Gastroesophageal sphincter (tissue), 4 donors: Measurements from ENCODE around the gene CACNA1E. TPM values are rescaled to one million over a fixed set of nuclear protein-coding genes. Genes with fewer than 3 reads are reported as not detected.

Source experiments
- ATAC-seq: fragments of 150-250 bp; one replicate; pipeline ENCODE4 v1.9.1; 2016; ENCODE audit warnings: mild to moderate bottlenecking, moderate library complexity
- H3K27ac ChIP-seq, 4 donors: fragments of 200-600 bp; sonication (generic) in 3 of 4; 1 replicate in 3 of 4; 2 replicates in 1 of 4; pipeline ENCODE4 v1.5.1; 2016 to 2019
- H3K27me3 ChIP-seq: fragments of 200-600 bp; sonication (generic); one replicate; pipeline ENCODE4 v1.5.1; 2019
- H3K36me3 ChIP-seq, 2 donors: fragments of 200-600 bp; sonication (generic); one replicate each; pipeline ENCODE4 v1.5.1; 2019; ENCODE audit warnings: control low read depth in 1 of 2
- H3K4me1 ChIP-seq, 3 donors: fragments of 200-600 bp; sonication (generic); 1 replicate in 2 of 3; 2 replicates in 1 of 3; pipeline ENCODE4 v1.5.1; 2016 to 2019; ENCODE audit warnings: control low read depth in 2 of 3
- H3K4me3 ChIP-seq, 2 donors: fragments of 200-600 bp; sonication (generic); one replicate each; pipeline ENCODE4 v1.5.1; 2019; ENCODE audit warnings: mild to moderate bottlenecking in 1 of 2, moderate library complexity in 1 of 2
- H3K9me3 ChIP-seq, 3 donors: fragments of 200-600 bp; sonication (generic); one replicate each; pipeline ENCODE4 v1.5.1; 2017 to 2019; ENCODE audit warnings: control low read depth in 2 of 3
- CTCF ChIP-seq, 4 experiments: fragments of 200-600 bp in 2 of 4; fragments of 450-650 bp in 2 of 4; sonication (generic) in 1 of 4; IDR thresholded peaks; one replicate each; pipeline ENCODE4 v1.5.1; 2017 to 2019; ENCODE audit warnings: antibody characterized with exemption in 4 of 4, mild to moderate bottlenecking in 2 of 4, moderate library complexity in 2 of 4
- EP300 ChIP-seq: sonication (generic); formaldehyde crosslinking; IDR thresholded peaks from one replicate; pipeline ENCODE4 v1.6.1; 2017; ENCODE audit warnings: antibody characterized with exemption, mild to moderate bottlenecking
- POLR2A ChIP-seq, 2 donors: fragments of 450-650 bp; IDR thresholded peaks; one replicate each; pipeline ENCODE4 v1.6.1; 2017; ENCODE audit warnings: antibody characterized with exemption in 2 of 2, mild to moderate bottlenecking in 2 of 2, moderate library complexity in 1 of 2
- POLR2AphosphoS5 ChIP-seq: sonication (generic); formaldehyde crosslinking; IDR thresholded peaks from one replicate; pipeline ENCODE4 v1.6.1; 2017; ENCODE audit warnings: antibody characterized with exemption
- WGBS, 2 donors: methylation state at CpG; one replicate each; pipeline ENCODE4 v1.1.5; 2018; ENCODE audit warnings: low coverage in 1 of 2; 5-methylcytosine and 5-hydroxymethylcytosine counted together
- total RNA-seq, 4 donors: library from RNA; depleted of rRNA; stranded (reverse); fragments of >200 nt; gene quantifications; one replicate each; pipeline ENCODE4 v1.1.0, GENCODE V29; 2016

CACNA1E gene
- total RNA-seq, 4 donors from 2014 or later: 0.13 to 0.23 (median 0.16) TPM

DNA sequence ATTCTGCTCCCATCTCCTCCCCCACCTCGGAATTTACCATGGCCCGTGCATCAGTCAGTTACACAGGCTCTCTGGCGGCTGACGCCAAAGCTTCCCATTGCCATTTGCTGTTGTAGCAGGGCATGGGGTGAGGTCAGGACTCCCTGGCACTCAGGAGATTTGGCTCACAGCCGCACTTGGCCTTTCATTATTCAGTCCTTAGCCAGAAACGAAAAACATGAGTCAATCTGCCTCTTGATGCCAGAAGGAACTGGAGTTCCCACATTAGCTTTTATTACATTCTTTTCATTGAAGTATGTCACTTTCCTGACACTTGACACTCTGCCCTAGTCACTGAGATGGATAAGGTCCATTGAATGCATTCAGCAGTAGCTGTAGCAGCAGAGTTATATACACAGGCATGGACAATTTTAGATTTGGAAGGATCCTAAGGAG is 260.6 kb downstream of the CACNA1E start:
- H3K36me3 ChIP-seq: no peaks in the 10 kb centered on the region
- no peak overlapping the region for H3K4me3 ChIP-seq
- no peak overlapping the region for H3K27ac ChIP-seq
- no peaks in the 10 kb centered on the region for H3K9me3 ChIP-seq
- H3K27me3 ChIP-seq: no peaks in the 10 kb centered on the region
- H3K4me1 ChIP-seq: no peaks in the 10 kb centered on the region
- TF ChIP-seq POLR2A (IDR thresholded peaks at IDR 0.05) (no peak), EP300 (no peak), CTCF (IDR thresholded peaks at IDR 0.05) (no peak)
- 27 to 60% methylated on average over 2 to 5 of the region's 6 CpGs for WGBS, 2 donors
- no peak for ATAC-seq

DNA sequence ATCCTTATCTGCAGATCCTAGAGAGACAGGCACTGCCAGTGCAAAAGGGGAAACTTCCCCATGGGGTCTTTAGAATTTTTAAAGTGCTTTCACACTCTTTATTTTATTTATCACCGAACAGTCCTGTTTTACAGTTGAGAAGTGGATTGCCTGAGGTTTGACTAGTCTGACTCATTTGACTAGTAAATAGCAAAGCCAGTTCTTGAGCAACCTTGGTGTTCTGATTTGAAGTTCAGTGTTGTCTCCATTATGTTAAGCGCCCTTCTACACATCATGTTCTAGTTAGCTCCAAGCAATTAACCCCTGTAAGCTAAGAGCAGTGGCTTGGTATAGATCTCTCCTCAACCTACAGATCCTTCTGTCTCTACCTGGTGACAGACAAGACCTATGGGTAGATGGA is 262.9 kb downstream of the CACNA1E start:
- WGBS, 2 donors: 89 to 94% methylated on average over 2 of the region's 2 CpGs
- TF ChIP-seq EP300 (no peak), CTCF (IDR thresholded peaks at IDR 0.05) (no peak), POLR2AphosphoS5 (no peak)
- Histone ChIP-seq H3K4me1 (no peaks in the 10 kb centered on the region), H3K9me3 (no peaks in the 10 kb centered on the region), H3K27ac (no peak overlapping the region), H3K36me3 (no peaks in the 10 kb centered on the region), H3K4me3 (no peak overlapping the region), H3K27me3 (no peaks in the 10 kb centered on the region)
- no peak for ATAC-seq

GRCh38 chr1:181748013-181748412 is 264.7 kb downstream of the CACNA1E start:
- no peaks in the 10 kb centered on the region for H3K36me3 ChIP-seq
- TF ChIP-seq CTCF (IDR thresholded peaks at IDR 0.05) (no peak), EP300 (no peak), POLR2A (IDR thresholded peaks at IDR 0.05) (no peak), POLR2AphosphoS5 (no peak)
- ATAC-seq: no peak
- no peaks in the 10 kb centered on the region for H3K4me1 ChIP-seq
- WGBS, 2 donors: 60 to 85% methylated on average over 2 of the region's 2 CpGs
- no peaks in the 10 kb centered on the region for H3K27me3 ChIP-seq
- no peaks in the 10 kb centered on the region for H3K9me3 ChIP-seq
- no peak overlapping the region for H3K27ac ChIP-seq
- H3K4me3 ChIP-seq: no peak overlapping the region

DNA sequence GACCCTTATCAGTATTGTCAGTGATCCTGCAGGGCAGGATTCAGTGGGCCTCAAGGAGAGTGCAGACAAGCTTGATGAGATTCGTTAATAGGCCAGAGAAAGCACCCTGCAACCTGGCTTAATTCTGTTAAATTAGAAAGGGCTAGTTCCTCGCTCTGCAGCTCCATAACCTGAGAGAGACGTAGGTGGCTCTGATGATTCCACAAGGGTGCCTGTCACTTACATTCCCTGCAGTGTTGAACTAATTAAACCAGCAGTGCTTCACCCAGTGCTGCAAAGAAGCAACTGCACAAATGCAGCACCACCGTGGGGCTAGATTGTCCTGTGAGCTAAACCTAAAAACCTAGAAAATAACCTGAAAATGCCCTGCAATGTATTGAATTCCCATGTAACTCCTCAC is 270.8 kb downstream of the CACNA1E start:
- no peak for TF ChIP-seq EP300
- no peak for TF ChIP-seq POLR2A (IDR thresholded peaks at IDR 0.05)
- no peak for TF ChIP-seq CTCF (IDR thresholded peaks at IDR 0.05)
- Histone ChIP-seq H3K4me1 (no peaks in the 10 kb centered on the region), H3K27ac (no peak overlapping the region), H3K9me3 (no peaks in the 10 kb centered on the region), H3K4me3 (no peak overlapping the region), H3K27me3 (no peaks in the 10 kb centered on the region), H3K36me3 (no peaks in the 10 kb centered on the region)
- ATAC-seq: no peak
- 81% methylated on average over 2 of the region's 4 CpGs; no CpG with 5 or more reads in 1 of the 2 donors for WGBS, 2 donors

DNA sequence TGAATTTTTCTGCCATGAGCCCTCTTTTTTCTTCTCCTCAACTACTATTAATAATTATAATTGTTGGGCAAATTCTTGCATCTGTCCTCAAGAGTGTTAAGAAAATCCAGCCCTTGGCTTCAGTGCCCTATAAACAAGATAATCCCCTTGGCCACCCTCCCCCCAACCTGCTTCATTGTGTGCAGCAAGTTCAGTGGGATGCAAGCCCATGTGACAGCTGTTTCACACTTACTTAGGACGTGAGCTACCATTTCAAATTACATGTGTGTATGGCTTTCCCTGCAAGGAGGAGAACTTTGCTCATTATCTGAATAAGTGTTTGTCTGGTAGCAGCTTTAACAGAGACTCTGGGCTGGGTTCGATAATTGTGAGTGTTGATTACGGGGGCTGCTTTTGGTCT is 276.2 kb downstream of the CACNA1E start:
- WGBS, 2 donors: 46 to 76% methylated on average over 3 of the region's 3 CpGs
- Histone ChIP-seq H3K27ac (no peak overlapping the region), H3K36me3 (no peaks in the 10 kb centered on the region), H3K27me3 (no peaks in the 10 kb centered on the region), H3K4me1 (no peaks in the 10 kb centered on the region), H3K4me3 (no peak overlapping the region), H3K9me3 (no peaks in the 10 kb centered on the region)
- TF ChIP-seq POLR2A (IDR thresholded peaks at IDR 0.05): no peak
- no peak for TF ChIP-seq EP300
- no peak for TF ChIP-seq POLR2AphosphoS5
- no peak for TF ChIP-seq CTCF (IDR thresholded peaks at IDR 0.05)
- ATAC-seq: no peak
